OCI-LY7 (cell line): ENCODE data around the gene CKS2. TPM values are rescaled to one million over a fixed set of nuclear protein-coding genes. Genes with fewer than 3 reads are reported as not detected.

ENCODE experiments used
- BruUV-seq: library from RNA; stranded (reverse); fragments of 400-500 nt; replicated peaks from 2 replicates; lab custom pipeline; 2021; lab: Mats Ljungman, UMichigan
- CTCF ChIA-PET: fragments of 300-600 bp; sonication (Branson Sonifier 250); formaldehyde crosslinking; loops from one replicate; lab custom pipeline; 2022; ENCODE audit warnings: antibody characterized with exemption; ENCODE audit not compliant: unreplicated experiment; lab: Charles Lee
- POLR2A ChIA-PET: fragments of 300-600 bp; sonication (Branson Sonifier 250); formaldehyde crosslinking; loops from one replicate; lab custom pipeline; 2022; ENCODE audit warnings: antibody characterized with exemption; lab: Charles Lee
- DNase-seq: peaks from one replicate; pipeline ENCODE4 v3.0.0-alpha.2; 2015; ENCODE audit warnings: low spot score
- H2AFZ ChIP-seq: fragments of 200-600 bp; sonication (generic), shearing (Covaris generic); 2 replicates; pipeline ENCODE4 v1.6.1; 2014; ENCODE audit warnings: mild to moderate bottlenecking, antibody characterized with exemption, low read length, moderate library complexity
- H3K27ac ChIP-seq: fragments of 200-600 bp; sonication (generic); 2 replicates; pipeline ENCODE4 v1.5.1; 2014; ENCODE audit warnings: mixed run types, low read depth, mild to moderate bottlenecking, moderate library complexity, low read length, inconsistent platforms; ENCODE audit not compliant: poor library complexity, severe bottlenecking
- H3K36me3 ChIP-seq: fragments of 200-600 bp; sonication (generic); 2 replicates; pipeline ENCODE4 v1.6.1; 2014; ENCODE audit warnings: mild to moderate bottlenecking, antibody characterized with exemption, low read length, moderate library complexity, mixed read lengths; ENCODE audit not compliant: insufficient read depth
- H3K4me1 ChIP-seq: fragments of 200-600 bp; sonication (generic); 2 replicates; pipeline ENCODE4 v1.5.1; 2014; ENCODE audit warnings: mild to moderate bottlenecking, low read length; ENCODE audit not compliant: insufficient read depth, poor library complexity, severe bottlenecking
- H3K4me2 ChIP-seq: fragments of 200-600 bp; sonication (generic); 2 replicates; pipeline ENCODE4 v1.6.1; 2014; ENCODE audit warnings: mild to moderate bottlenecking, low read length
- H3K4me3 ChIP-seq: fragments of 200-600 bp; sonication (generic); 2 replicates; pipeline ENCODE4 v1.5.1; 2014; ENCODE audit warnings: mild to moderate bottlenecking, low read depth, low read length; ENCODE audit not compliant: poor library complexity, severe bottlenecking
- H3K79me2 ChIP-seq: fragments of 200-600 bp; sonication (generic); 2 replicates; pipeline ENCODE4 v1.6.1; 2016; ENCODE audit warnings: low read depth, mild to moderate bottlenecking, low read length, moderate library complexity, mixed read lengths; ENCODE audit not compliant: insufficient read depth
- H3K9me2 ChIP-seq: fragments of 200-600 bp; sonication (generic); 2 replicates; pipeline ENCODE4 v1.6.1; 2016; ENCODE audit warnings: mild to moderate bottlenecking, low read length, mixed read lengths; ENCODE audit not compliant: insufficient read depth
- H3K9me3 ChIP-seq: fragments of 200-600 bp; sonication (generic); 2 replicates; pipeline ENCODE4 v1.6.1; 2014; ENCODE audit warnings: mild to moderate bottlenecking, mixed run types, low read length, mixed read lengths
- H4K20me1 ChIP-seq: fragments of 200-600 bp; sonication (generic); 2 replicates; pipeline ENCODE4 v1.6.1; 2014; ENCODE audit warnings: mild to moderate bottlenecking, antibody characterized with exemption, low read length, moderate library complexity, mixed read lengths; ENCODE audit not compliant: insufficient read depth
- CTCF ChIP-seq: fragments of 200-600 bp; sonication (generic); conservative IDR thresholded peaks from 2 replicates; pipeline ENCODE4 v1.5.1; 2014; ENCODE audit warnings: mild to moderate bottlenecking, antibody characterized with exemption, low read length, moderate library complexity, mixed read lengths
- EZH2phosphoT487 ChIP-seq: fragments of 200-600 bp; sonication (generic); IDR thresholded peaks from 2 replicates; pipeline ENCODE4 v1.6.1; 2018; ENCODE audit warnings: low read depth, borderline replicate concordance, mild to moderate bottlenecking, mixed run types, antibody characterized with exemption, low read length, moderate library complexity, mixed read lengths
- intact Hi-C: fragments of 100-400 bp; cut with micrococcal nuclease; formaldehyde crosslinking; loops from one replicate; pipeline ENCODE4 v1.10.0; 2022; ENCODE audit not compliant: unreplicated experiment
- total RNA-seq, 2 experiments: library from RNA; depleted of rRNA in 1 of 2; stranded (reverse); fragments of >200 nt in 1 of 2; shearing (Covaris generic) in 1 of 2; gene quantifications; 2 replicates each; pipeline ENCODE4 v1.2.3, GENCODE V29; 2014 to 2022

CKS2 gene
- total RNA-seq, 2 experiments from 2014 or later = 285 to 299 TPM

GRCh38 chr9:89363311-89363670 is 52.3 kb downstream of the CKS2 start:
- DNase-seq = no peak
- H3K79me2 ChIP-seq = no peaks in the 10 kb centered on the region
- H4K20me1 ChIP-seq = no peaks in the 10 kb centered on the region
- no TSS peak for BruUV-seq
- H3K36me3 ChIP-seq = peaks cover 46% of the 10 kb centered on the region
- no peak overlapping the region for H3K4me3 ChIP-seq
- H3K4me2 ChIP-seq = no peak overlapping the region
- POLR2A ChIA-PET = no interaction called here
- H3K9me3 ChIP-seq = no peaks in the 10 kb centered on the region
- H2AFZ ChIP-seq = no peak overlapping the region
- H3K27ac ChIP-seq = no peak overlapping the region
- CTCF ChIA-PET = no interaction called here
- H3K4me1 ChIP-seq = no peaks in the 10 kb centered on the region
- intact Hi-C loops = no loop called here
- H3K9me2 ChIP-seq = no peaks in the 10 kb centered on the region
- TF ChIP-seq EZH2phosphoT487 = no peak
- TF ChIP-seq CTCF = no peak

GRCh38 chr9:89363921-89364665 is 53.1 kb downstream of the CKS2 start:
- POLR2A ChIA-PET = no interaction called here
- Histone ChIP-seq H4K20me1 (no peaks in the 10 kb centered on the region), H3K27ac (no peak overlapping the region), H3K79me2 (no peaks in the 10 kb centered on the region), H2AFZ (no peak overlapping the region), H3K4me1 (no peaks in the 10 kb centered on the region), H3K9me2 (no peaks in the 10 kb centered on the region), H3K36me3 (peaks cover 38% of the 10 kb centered on the region), H3K4me2 (no peak overlapping the region), H3K9me3 (no peaks in the 10 kb centered on the region), H3K4me3 (no peak overlapping the region)
- no peak for DNase-seq
- intact Hi-C loops = no loop called here
- no TSS peak for BruUV-seq
- TF ChIP-seq EZH2phosphoT487 (no peak), CTCF (no peak)
- CTCF ChIA-PET = no interaction called here

- ChIA-PET POLR2A (no interaction called here), CTCF (no interaction called here)
- H3K36me3 ChIP-seq = peaks cover 30% of the 10 kb centered on the region
- H3K9me2 ChIP-seq = no peaks in the 10 kb centered on the region
- no peaks in the 10 kb centered on the region for H3K79me2 ChIP-seq
- H4K20me1 ChIP-seq = no peaks in the 10 kb centered on the region
- BruUV-seq = no TSS peak
- no peak overlapping the region for H3K4me2 ChIP-seq
- no peaks in the 10 kb centered on the region for H3K9me3 ChIP-seq
- TF ChIP-seq CTCF (no peak), EZH2phosphoT487 (no peak)
- no peak overlapping the region for H3K4me3 ChIP-seq
- no peak overlapping the region for H3K27ac ChIP-seq
- intact Hi-C loops = no loop called here
- no peak overlapping the region for H2AFZ ChIP-seq
- no peak for DNase-seq
- no peaks in the 10 kb centered on the region for H3K4me1 ChIP-seq
Measured at GRCh38 chr9:89364666-89365531, 53.9 kb downstream of the CKS2 start.
